Measurements from ENCODE around the gene FRS3.
A peak's percentile ranks its signal among the peaks of the same experiment; 100 is the strongest.

Gene FRS3

GRCh38 chr6:41786451-41787218 is 6.9 kb upstream of the FRS3 start:
- TF ChIP-seq POLR2A (IDR thresholded peaks at IDR 0.05; ENCODE audit: extremely low read depth, insufficient read length), result peak; percentile 35
- peak; percentile 46 for TF ChIP-seq CTCF (IDR thresholded peaks at IDR 0.05; ENCODE audit: low read depth, low read length)
- no peak; the same call in 1 of the 2 replicates for TF ChIP-seq MAX (IDR thresholded peaks at IDR 0.05; ENCODE audit: low read depth, low read length)
- no peak for TF ChIP-seq MYC (IDR thresholded peaks at IDR 0.05; ENCODE audit: low read depth, low read length)
- DNase-seq (ENCODE audit: low read depth), result peak; percentile 89
- H3K4me3 ChIP-seq (ENCODE audit: low read depth, low read length), result peak overlapping the region; percentile 91

- DNase-seq (ENCODE audit: low read depth), result no peak
- no peak for TF ChIP-seq MAX (IDR thresholded peaks at IDR 0.05; ENCODE audit: low read depth, low read length)
- TF ChIP-seq CTCF (IDR thresholded peaks at IDR 0.05; ENCODE audit: low read depth, low read length), result no peak
- TF ChIP-seq MYC (IDR thresholded peaks at IDR 0.05; ENCODE audit: low read depth, low read length), result no peak
- TF ChIP-seq POLR2A (IDR thresholded peaks at IDR 0.05; ENCODE audit: extremely low read depth, insufficient read length), result no peak
- peak overlapping the region; percentile 48 for H3K4me3 ChIP-seq (ENCODE audit: low read depth, low read length)
Observed at GRCh38 chr6:41785689-41786450, 6.2 kb upstream of the FRS3 start.

GRCh38 chr6:41785254-41785653 is 5.6 kb upstream of the FRS3 start:
- H3K4me3 ChIP-seq (ENCODE audit: low read depth, low read length), result no peak overlapping the region
- DNase-seq (ENCODE audit: low read depth), result no peak
- TF ChIP-seq MYC (IDR thresholded peaks at IDR 0.05; ENCODE audit: low read depth, low read length) (no peak), CTCF (IDR thresholded peaks at IDR 0.05; ENCODE audit: low read depth, low read length) (no peak), MAX (IDR thresholded peaks at IDR 0.05; ENCODE audit: low read depth, low read length) (no peak), POLR2A (IDR thresholded peaks at IDR 0.05; ENCODE audit: extremely low read depth, insufficient read length) (no peak)

GRCh38 chr6:41784581-41785171 is 5.0 kb upstream of the FRS3 start:
- no peak for TF ChIP-seq MAX (IDR thresholded peaks at IDR 0.05; ENCODE audit: low read depth, low read length)
- TF ChIP-seq MYC (IDR thresholded peaks at IDR 0.05; ENCODE audit: low read depth, low read length), result no peak
- TF ChIP-seq CTCF (IDR thresholded peaks at IDR 0.05; ENCODE audit: low read depth, low read length), result no peak
- TF ChIP-seq POLR2A (IDR thresholded peaks at IDR 0.05; ENCODE audit: extremely low read depth, insufficient read length), result no peak
- peak; percentile 42 for DNase-seq (ENCODE audit: low read depth)
- no peak overlapping the region for H3K4me3 ChIP-seq (ENCODE audit: low read depth, low read length)

GRCh38 chr6:41783106-41783780 is 3.5 kb upstream of the FRS3 start:
- TF ChIP-seq MAX (IDR thresholded peaks at IDR 0.05; ENCODE audit: low read depth, low read length), result no peak
- no peak for TF ChIP-seq CTCF (IDR thresholded peaks at IDR 0.05; ENCODE audit: low read depth, low read length)
- no peak for TF ChIP-seq POLR2A (IDR thresholded peaks at IDR 0.05; ENCODE audit: extremely low read depth, insufficient read length)
- TF ChIP-seq MYC (IDR thresholded peaks at IDR 0.05; ENCODE audit: low read depth, low read length), result no peak
- DNase-seq (ENCODE audit: low read depth), result no peak
- no peak overlapping the region for H3K4me3 ChIP-seq (ENCODE audit: low read depth, low read length)
